DND-41 (cell line): ENCODE measurements around the gene CYTH3.
"Not testable (repeated sequence)": the region's sequence is repeated elsewhere in the genome, so short reads cannot be mapped to it uniquely, and the experiment has no call there.

Experiments
- ATAC-seq: fragments of 200-7000 bp; cut with Tn5 transposase; 3 replicates; pipeline ENCODE4 v1.9.1; 2021; ENCODE audit warnings: low read depth; ENCODE audit not compliant: insufficient read depth
- DNase-seq: peaks from one replicate; pipeline ENCODE4 v3.0.0-alpha.2; 2020
- H2AFZ ChIP-seq: 2 replicates; pipeline ENCODE4 v1.6.0; 2012; ENCODE audit warnings: low read depth, low read length
- H3K27ac ChIP-seq: 2 replicates; pipeline ENCODE4 v1.5.1; 2012; ENCODE audit warnings: low read length, inconsistent platforms
- H3K27me3 ChIP-seq: fragments of 200-600 bp; sonication (generic); 2 replicates; pipeline ENCODE4 v1.6.0; 2012; ENCODE audit warnings: low read length, mild to moderate bottlenecking, inconsistent platforms; ENCODE audit not compliant: insufficient read depth, poor library complexity
- H3K36me3 ChIP-seq: 2 replicates; pipeline ENCODE4 v1.5.1; 2012; ENCODE audit warnings: low read length, inconsistent platforms; ENCODE audit not compliant: insufficient read depth
- H3K4me1 ChIP-seq: 2 replicates; pipeline ENCODE4 v1.5.1; 2012; ENCODE audit warnings: mild to moderate bottlenecking, low read length; ENCODE audit not compliant: insufficient read depth
- H3K4me2 ChIP-seq: 2 replicates; pipeline ENCODE4 v1.6.0; 2012; ENCODE audit warnings: mild to moderate bottlenecking, moderate library complexity, low read length, inconsistent platforms; ENCODE audit not compliant: insufficient read depth
- H3K4me3 ChIP-seq, 2 experiments: fragments of 200-600 bp in 1 of 2; shearing (Covaris generic) in 1 of 2; 2 replicates each; pipeline ENCODE4 v1.5.1; 2012 to 2016; ENCODE audit warnings: inconsistent platforms in 2 of 2, low read length in 2 of 2, mild to moderate bottlenecking in 2 of 2, low read depth in 1 of 2, moderate library complexity in 1 of 2
- H3K79me2 ChIP-seq: 2 replicates; pipeline ENCODE4 v1.6.0; 2012; ENCODE audit warnings: low read length, inconsistent platforms; ENCODE audit not compliant: insufficient read depth
- H3K9ac ChIP-seq: 2 replicates; pipeline ENCODE4 v1.6.0; 2012; ENCODE audit warnings: low read depth, mild to moderate bottlenecking, inconsistent platforms, low read length, moderate library complexity
- H3K9me3 ChIP-seq: 2 replicates; pipeline ENCODE4 v1.5.1; 2012; ENCODE audit warnings: low read length, moderate library complexity, mild to moderate bottlenecking, inconsistent platforms; ENCODE audit not compliant: insufficient read depth, severe bottlenecking
- H4K20me1 ChIP-seq: 2 replicates; pipeline ENCODE4 v1.6.0; 2012; ENCODE audit warnings: low read length; ENCODE audit not compliant: insufficient read depth
- CTCF ChIP-seq: IDR thresholded peaks from 2 replicates; pipeline ENCODE4 v1.5.1; 2012; ENCODE audit warnings: borderline replicate concordance, low read length, moderate library complexity, mild to moderate bottlenecking; ENCODE audit not compliant: poor library complexity, severe bottlenecking; ENCODE audit errors: extremely low read depth
- EZH2 ChIP-seq: IDR thresholded peaks from 3 replicates; pipeline ENCODE4 v1.6.1; 2012; ENCODE audit warnings: borderline replicate concordance, low read depth, mild to moderate bottlenecking, moderate library complexity, low read length, inconsistent platforms; ENCODE audit not compliant: severe bottlenecking

CYTH3 gene

GRCh38 chr7:6154542-6155404, 117.7 kb downstream of the CYTH3 start:
- Histone ChIP-seq H3K4me3 (no peak overlapping the region), H2AFZ (no peak overlapping the region), H3K9me3 (no peaks in the 10 kb centered on the region), H3K4me2 (no peak overlapping the region), H3K27me3 (no peaks in the 10 kb centered on the region), H3K4me1 (no peaks in the 10 kb centered on the region), H3K79me2 (no peaks in the 10 kb centered on the region), H3K9ac (no peak overlapping the region), H4K20me1 (peaks cover 29% of the 10 kb centered on the region), H3K36me3 (peaks cover 94% of the 10 kb centered on the region), H3K27ac (no peak overlapping the region)
- no peak for TF ChIP-seq EZH2
- TF ChIP-seq CTCF = no peak
- DNase-seq = no peak
- ATAC-seq = no peak

GRCh38 chr7:6153646-6154541, 118.5 kb downstream of the CYTH3 start:
- no peak for ATAC-seq
- H3K9ac ChIP-seq = no peak overlapping the region

GRCh38 chr7:6151994-6152735, 120.3 kb downstream of the CYTH3 start:
- Histone ChIP-seq H3K9ac (no peak overlapping the region), H4K20me1 (peaks cover 8% of the 10 kb centered on the region), H3K27ac (no peak overlapping the region), H3K9me3 (no peaks in the 10 kb centered on the region), H3K4me1 (no peaks in the 10 kb centered on the region), H3K4me2 (no peak overlapping the region), H3K27me3 (no peaks in the 10 kb centered on the region), H3K36me3 (peaks cover 95% of the 10 kb centered on the region), H3K4me3 (no peak overlapping the region), H3K79me2 (no peaks in the 10 kb centered on the region), H2AFZ (no peak overlapping the region)
- ATAC-seq = no peak
- TF ChIP-seq CTCF (no peak), EZH2 (no peak)
- DNase-seq = no peak

More at GRCh38 chr7:6153646-6154541, 118.5 kb downstream of the CYTH3 start:
- TF ChIP-seq CTCF (no peak), EZH2 (no peak)
- H2AFZ ChIP-seq = no peak overlapping the region
- H3K79me2 ChIP-seq = no peaks in the 10 kb centered on the region
- H3K27me3 ChIP-seq = no peaks in the 10 kb centered on the region
- H3K4me2 ChIP-seq = no peak overlapping the region
- H3K4me3 ChIP-seq = no peak overlapping the region
- peaks cover 20% of the 10 kb centered on the region for H4K20me1 ChIP-seq
- peaks cover 94% of the 10 kb centered on the region for H3K36me3 ChIP-seq
- no peak for DNase-seq
- no peak overlapping the region for H3K27ac ChIP-seq
- H3K4me1 ChIP-seq = no peaks in the 10 kb centered on the region
- H3K9me3 ChIP-seq = no peaks in the 10 kb centered on the region

- H3K4me3 ChIP-seq, H3K4me1 ChIP-seq, H3K27me3 ChIP-seq, DNase-seq, H3K27ac ChIP-seq, H4K20me1 ChIP-seq, H2AFZ ChIP-seq, H3K9ac ChIP-seq, ATAC-seq, H3K4me2 ChIP-seq, H3K9me3 ChIP-seq, H3K79me2 ChIP-seq: not testable (repeated sequence)
- H3K36me3 ChIP-seq = peaks cover 95% of the 10 kb centered on the region
Observed at GRCh38 chr7:6151527-6151926, 120.9 kb downstream of the CYTH3 start.
